HepG2 (cell line): ENCODE measurements around the gene CBX2. TPM values are rescaled to one million over a fixed set of nuclear protein-coding genes. Genes with fewer than 3 reads are reported as not detected.

ENCODE experiments used
- ATAC-seq: fragments of 200-7000 bp; cut with Tn5 transposase; 3 replicates; pipeline ENCODE4 v1.9.1; 2020; ENCODE audit warnings: mild to moderate bottlenecking, moderate library complexity
- BruUV-seq: library from RNA; stranded (reverse); fragments of 400-500 nt; replicated peaks from 2 replicates; lab custom pipeline; 2021; lab: Mats Ljungman, UMichigan
- CTCF ChIA-PET: fragments of 300-600 bp; formaldehyde crosslinking; extraction: SDS; loops from one replicate; lab custom pipeline; 2021; ENCODE audit warnings: low total read pairs, inconsistent platforms, low intra/inter-chr PET ratio; lab: Yijun Ruan, JAX
- POLR2A ChIA-PET: fragments of 350-600 bp; sonication (Branson Sonifier 250); formaldehyde crosslinking; loops from one replicate; lab custom pipeline; 2020; ENCODE audit warnings: antibody characterized with exemption, inconsistent platforms; lab: Yijun Ruan, JAX
- DNase-seq: peaks from one replicate; pipeline ENCODE4 v3.0.0-alpha.2; 2015; ENCODE audit warnings: low spot score
- FAIRE-seq: peaks from 3 replicates; lab custom pipeline; 2011; peaks lifted over from hg19 to GRCh38; lab: Jason Lieb, UNC
- H2AFZ ChIP-seq: one replicate; pipeline ENCODE4 v1.6.1; 2011; ENCODE audit warnings: low read length, inconsistent platforms
- H3K27ac ChIP-seq: fragments of 300-600 bp; 3 replicates; pipeline ENCODE4 v1.8.0; 2011; ENCODE audit warnings: mixed run types, mild to moderate bottlenecking, mixed read lengths, low read length, inconsistent platforms; ENCODE audit not compliant: insufficient read depth; ENCODE audit errors: extremely low read length
- H3K27me3 ChIP-seq, 2 experiments: fragments of 200-600 bp in 1 of 2; 2 replicates in 1 of 2; 3 replicates in 1 of 2; pipeline versions ENCODE4 v1.6.0 to v1.8.0; 2011; ENCODE audit warnings: low read length in 2 of 2, mild to moderate bottlenecking in 2 of 2, moderate library complexity in 2 of 2, inconsistent platforms in 1 of 2; ENCODE audit not compliant: insufficient read depth in 2 of 2, control insufficient read depth in 1 of 2
- H3K36me3 ChIP-seq, 2 experiments: fragments of 200-600 bp in 1 of 2; replicated peaks in 1 of 2; 2 replicates in 1 of 2; 3 replicates in 1 of 2; pipeline versions ENCODE4 v1.5.1 to v1.8.0; 2011; ENCODE audit warnings: low read length in 2 of 2, inconsistent platforms in 1 of 2; ENCODE audit not compliant: insufficient read depth in 2 of 2, control insufficient read depth in 1 of 2
- H3K4me1 ChIP-seq: 2 replicates; pipeline ENCODE4 v1.5.1; 2012; ENCODE audit warnings: low read length, inconsistent platforms; ENCODE audit not compliant: insufficient read depth
- H3K4me2 ChIP-seq: 2 replicates; pipeline ENCODE4 v1.6.0; 2011; ENCODE audit warnings: low read depth, low read length, inconsistent platforms
- H3K4me3 ChIP-seq, 3 experiments: fragments of 200-600 bp in 1 of 3; sonication (generic), shearing (Covaris generic) in 1 of 3; replicated peaks in 1 of 3; 2 replicates each; pipeline ENCODE4 v1.5.1; 2011 to 2016; ENCODE audit warnings: low read length in 3 of 3, inconsistent platforms in 2 of 3, low read depth in 2 of 3, mild to moderate bottlenecking in 2 of 3, control low read depth in 1 of 3, mixed read lengths in 1 of 3; ENCODE audit not compliant: insufficient read depth in 1 of 3
- H3K79me2 ChIP-seq: one replicate; pipeline ENCODE4 v1.6.1; 2011; ENCODE audit warnings: low read length, inconsistent platforms; ENCODE audit not compliant: insufficient read depth
- H3K9ac ChIP-seq: 2 replicates; pipeline ENCODE4 v1.6.0; 2011; ENCODE audit warnings: mild to moderate bottlenecking, low read depth, low read length, inconsistent platforms; ENCODE audit not compliant: insufficient read depth
- H3K9me3 ChIP-seq: 2 replicates; pipeline ENCODE4 v1.5.1; 2012; ENCODE audit warnings: mild to moderate bottlenecking, low read length
- H4K20me1 ChIP-seq: 2 replicates; pipeline ENCODE4 v1.6.0; 2011; ENCODE audit warnings: inconsistent platforms, mild to moderate bottlenecking, low read length, moderate library complexity; ENCODE audit not compliant: insufficient read depth
- AHR ChIP-seq: IDR thresholded peaks from 2 replicates; pipeline ENCODE4 v1.6.1; 2018; ENCODE audit warnings: missing genetic modification reagents, missing compliant biosample characterization
- CBX2 ChIP-seq, 2 experiments: fragments of 200-600 bp in 1 of 2; sonication (generic); formaldehyde crosslinking in 1 of 2; IDR thresholded peaks; 2 replicates each; pipeline versions ENCODE4 v1.7.0 to v1.8.1; 2018 to 2022; ENCODE audit warnings: low read depth in 2 of 2, low read length in 1 of 2, mild to moderate bottlenecking in 1 of 2, missing genetic modification reagents in 1 of 2
- GATAD2A ChIP-seq: IDR thresholded peaks from 2 replicates; pipeline ENCODE4 v1.6.1; 2016
- HNRNPK ChIP-seq: fragments of 200-400 bp; formaldehyde crosslinking; IDR thresholded peaks from 2 replicates; pipeline ENCODE4 v1.6.1; 2018; ENCODE audit warnings: low read length, low read depth, moderate library complexity, mild to moderate bottlenecking; ENCODE audit not compliant: poor library complexity, severe bottlenecking
- MTA1 ChIP-seq: sonication (generic); formaldehyde crosslinking; IDR thresholded peaks from 2 replicates; pipeline ENCODE4 v1.4.0; 2020; ENCODE audit warnings: missing genetic modification reagents, mild to moderate bottlenecking, borderline replicate concordance
- RXRA ChIP-seq: sonication (generic); formaldehyde crosslinking; IDR thresholded peaks from 2 replicates; pipeline ENCODE4 v1.5.1; 2020; ENCODE audit warnings: missing genetic modification reagents
- RXRB ChIP-seq: IDR thresholded peaks from 2 replicates; pipeline ENCODE4 v1.6.1; 2016; ENCODE audit warnings: borderline replicate concordance, missing genetic modification reagents, missing compliant biosample characterization
- SNAI1 ChIP-seq: sonication (generic); formaldehyde crosslinking; IDR thresholded peaks from 2 replicates; pipeline ENCODE4 v1.5.0; 2020; ENCODE audit warnings: mild to moderate bottlenecking, missing genetic modification reagents, borderline replicate concordance
- ZBTB42 ChIP-seq: sonication (generic); formaldehyde crosslinking; IDR thresholded peaks from 2 replicates; pipeline ENCODE4 v1.5.0; 2020; ENCODE audit warnings: mild to moderate bottlenecking, missing genetic modification reagents
- ZNF33B ChIP-seq: sonication (generic); formaldehyde crosslinking; IDR thresholded peaks from 2 replicates; pipeline ENCODE4 v1.5.1; 2020; ENCODE audit warnings: mild to moderate bottlenecking, missing genetic modification reagents
- ZNF530 ChIP-seq: sonication (generic); formaldehyde crosslinking; IDR thresholded peaks from 2 replicates; pipeline ENCODE4 v1.5.0; 2020; ENCODE audit warnings: low read depth, mild to moderate bottlenecking, missing genetic modification reagents
- ZSCAN22 ChIP-seq: sonication (generic); formaldehyde crosslinking; IDR thresholded peaks from 2 replicates; pipeline ENCODE4 v1.4.0; 2020; ENCODE audit warnings: mild to moderate bottlenecking, missing genetic modification reagents
- WGBS: methylation state at CpG from one replicate; pipeline ENCODE4 v1.1.6; 2017; ENCODE audit warnings: low lambda C conversion rate; 5-methylcytosine and 5-hydroxymethylcytosine counted together
- in situ Hi-C: cut with HindIII; loops from 2 replicates; pipeline ENCODE4 v1.10.0; 2017; ENCODE audit warnings: low pct_unique_long_range_greater_than_20kb; ENCODE audit not compliant: extremely low pct_ligation_motif_present
- intact Hi-C: fragments of 100-400 bp; cut with micrococcal nuclease; formaldehyde crosslinking; loops from one replicate; pipeline ENCODE4 v1.10.0; 2022; ENCODE audit not compliant: unreplicated experiment
- polyA plus RNA-seq, 8 experiments: library from polyadenylated mRNA; depleted of rRNA in 3 of 8; stranded (reverse) in 7 of 8; unstranded in 1 of 8; fragments of >200 nt; fragmentation: Illumina TruSeq in 4 of 8; extraction: Trizol in 4 of 8; gene quantifications; 2 replicates each; pipeline versions ENCODE4 v1.2.1 to v1.2.3, GENCODE V29; 2011 to 2016; ENCODE audit warnings: low read depth in 4 of 8, missing spikeins in 1 of 8, mixed read lengths in 1 of 8; ENCODE audit not compliant: insufficient read depth in 1 of 8
- total RNA-seq, 5 experiments: library from RNA; depleted of rRNA; stranded (reverse); fragments of >200 nt; fragmentation: Illumina TruSeq; extraction: Trizol; gene quantifications; 2 replicates each; pipeline ENCODE4 v1.2.3, GENCODE V29; 2016; ENCODE audit warnings: low read depth in 1 of 5
- TF ChIP-seq, protein P1 (sequence below): sonication (generic); formaldehyde crosslinking; IDR thresholded peaks from 2 replicates; pipeline ENCODE4 v1.5.0; 2020; ENCODE audit warnings: mild to moderate bottlenecking, missing genetic modification reagents, moderate library complexity
- TF ChIP-seq, protein P2 (sequence below): sonication (generic); formaldehyde crosslinking; IDR thresholded peaks from one replicate; pipeline ENCODE4 v1.5.1; 2020; ENCODE audit warnings: mild to moderate bottlenecking, missing genetic modification reagents; ENCODE audit errors: not compliant biosample characterization

CBX2 gene
- total and polyA plus RNA-seq, 2 of the 13 experiments (the other 11 are each of a cell fraction or from before 2014, with no cell fraction given), result 14.5 to 31.1 TPM

- Histone ChIP-seq H4K20me1 (no peaks in the 10 kb centered on the region), H3K27ac (no peak overlapping the region), H2AFZ (no peak overlapping the region), H3K4me3 (peak overlapping the region in 1 of 3 experiments; percentile 62; a peak in 1 of 6 replicates), H3K36me3 (peaks cover 5 to 9% of the 10 kb centered on the region in 2 experiments; a peak in 4 of 5 replicates), H3K79me2 (peaks cover 10% of the 10 kb centered on the region), H3K4me1 (peaks cover 65% of the 10 kb centered on the region), H3K9ac (no peak overlapping the region), H3K9me3 (no peaks in the 10 kb centered on the region), H3K27me3 (peaks cover 41 to 64% of the 10 kb centered on the region in 2 experiments), H3K4me2 (peak overlapping the region; percentile 92; the same call in 1 of the 2 replicates)
- no peak for DNase-seq
- FAIRE-seq, result no peak
- BruUV-seq, result no TSS peak
- ChIA-PET POLR2A (interaction anchor here (1.2 to 4.7 kb wide), 3 partner anchors 33 to 193 kb away, joined by 3 to 98 read pairs (median 40); partner anchors contain the start of gene CBX4), CTCF (interaction anchor here (1.2 kb wide), 1 partner anchor 36 kb away, joined by 3 read pairs; no protein-coding TSS in a partner anchor)
- in situ Hi-C loops (no loop called here), intact Hi-C loops (loop anchor here (5.0 kb wide), 2 partner anchors 38 to 57 kb away; partner anchors contain the start of gene CBX4)
- ATAC-seq, result no peak
- 47% methylated on average over 7 of the region's 23 CpGs for WGBS
- TF ChIP-seq RXRB (CRISPR knock-in tag), result no peak
- peak; percentile 25 for TF ChIP-seq HNRNPK
- TF ChIP-seq ZBTB42 (CRISPR knock-in tag), result 0 out of 2 replicates have a peak, but pooled peaks have one; percentile 2
- TF ChIP-seq RXRA, result peak; percentile 0; the same call in 1 of the 2 replicates
- TF ChIP-seq GATAD2A (CRISPR knock-in tag), result no peak
- TF ChIP-seq, protein P1, sequence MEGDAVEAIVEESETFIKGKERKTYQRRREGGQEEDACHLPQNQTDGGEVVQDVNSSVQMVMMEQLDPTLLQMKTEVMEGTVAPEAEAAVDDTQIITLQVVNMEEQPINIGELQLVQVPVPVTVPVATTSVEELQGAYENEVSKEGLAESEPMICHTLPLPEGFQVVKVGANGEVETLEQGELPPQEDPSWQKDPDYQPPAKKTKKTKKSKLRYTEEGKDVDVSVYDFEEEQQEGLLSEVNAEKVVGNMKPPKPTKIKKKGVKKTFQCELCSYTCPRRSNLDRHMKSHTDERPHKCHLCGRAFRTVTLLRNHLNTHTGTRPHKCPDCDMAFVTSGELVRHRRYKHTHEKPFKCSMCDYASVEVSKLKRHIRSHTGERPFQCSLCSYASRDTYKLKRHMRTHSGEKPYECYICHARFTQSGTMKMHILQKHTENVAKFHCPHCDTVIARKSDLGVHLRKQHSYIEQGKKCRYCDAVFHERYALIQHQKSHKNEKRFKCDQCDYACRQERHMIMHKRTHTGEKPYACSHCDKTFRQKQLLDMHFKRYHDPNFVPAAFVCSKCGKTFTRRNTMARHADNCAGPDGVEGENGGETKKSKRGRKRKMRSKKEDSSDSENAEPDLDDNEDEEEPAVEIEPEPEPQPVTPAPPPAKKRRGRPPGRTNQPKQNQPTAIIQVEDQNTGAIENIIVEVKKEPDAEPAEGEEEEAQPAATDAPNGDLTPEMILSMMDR, result peak; percentile 33
- TF ChIP-seq, protein P2, sequence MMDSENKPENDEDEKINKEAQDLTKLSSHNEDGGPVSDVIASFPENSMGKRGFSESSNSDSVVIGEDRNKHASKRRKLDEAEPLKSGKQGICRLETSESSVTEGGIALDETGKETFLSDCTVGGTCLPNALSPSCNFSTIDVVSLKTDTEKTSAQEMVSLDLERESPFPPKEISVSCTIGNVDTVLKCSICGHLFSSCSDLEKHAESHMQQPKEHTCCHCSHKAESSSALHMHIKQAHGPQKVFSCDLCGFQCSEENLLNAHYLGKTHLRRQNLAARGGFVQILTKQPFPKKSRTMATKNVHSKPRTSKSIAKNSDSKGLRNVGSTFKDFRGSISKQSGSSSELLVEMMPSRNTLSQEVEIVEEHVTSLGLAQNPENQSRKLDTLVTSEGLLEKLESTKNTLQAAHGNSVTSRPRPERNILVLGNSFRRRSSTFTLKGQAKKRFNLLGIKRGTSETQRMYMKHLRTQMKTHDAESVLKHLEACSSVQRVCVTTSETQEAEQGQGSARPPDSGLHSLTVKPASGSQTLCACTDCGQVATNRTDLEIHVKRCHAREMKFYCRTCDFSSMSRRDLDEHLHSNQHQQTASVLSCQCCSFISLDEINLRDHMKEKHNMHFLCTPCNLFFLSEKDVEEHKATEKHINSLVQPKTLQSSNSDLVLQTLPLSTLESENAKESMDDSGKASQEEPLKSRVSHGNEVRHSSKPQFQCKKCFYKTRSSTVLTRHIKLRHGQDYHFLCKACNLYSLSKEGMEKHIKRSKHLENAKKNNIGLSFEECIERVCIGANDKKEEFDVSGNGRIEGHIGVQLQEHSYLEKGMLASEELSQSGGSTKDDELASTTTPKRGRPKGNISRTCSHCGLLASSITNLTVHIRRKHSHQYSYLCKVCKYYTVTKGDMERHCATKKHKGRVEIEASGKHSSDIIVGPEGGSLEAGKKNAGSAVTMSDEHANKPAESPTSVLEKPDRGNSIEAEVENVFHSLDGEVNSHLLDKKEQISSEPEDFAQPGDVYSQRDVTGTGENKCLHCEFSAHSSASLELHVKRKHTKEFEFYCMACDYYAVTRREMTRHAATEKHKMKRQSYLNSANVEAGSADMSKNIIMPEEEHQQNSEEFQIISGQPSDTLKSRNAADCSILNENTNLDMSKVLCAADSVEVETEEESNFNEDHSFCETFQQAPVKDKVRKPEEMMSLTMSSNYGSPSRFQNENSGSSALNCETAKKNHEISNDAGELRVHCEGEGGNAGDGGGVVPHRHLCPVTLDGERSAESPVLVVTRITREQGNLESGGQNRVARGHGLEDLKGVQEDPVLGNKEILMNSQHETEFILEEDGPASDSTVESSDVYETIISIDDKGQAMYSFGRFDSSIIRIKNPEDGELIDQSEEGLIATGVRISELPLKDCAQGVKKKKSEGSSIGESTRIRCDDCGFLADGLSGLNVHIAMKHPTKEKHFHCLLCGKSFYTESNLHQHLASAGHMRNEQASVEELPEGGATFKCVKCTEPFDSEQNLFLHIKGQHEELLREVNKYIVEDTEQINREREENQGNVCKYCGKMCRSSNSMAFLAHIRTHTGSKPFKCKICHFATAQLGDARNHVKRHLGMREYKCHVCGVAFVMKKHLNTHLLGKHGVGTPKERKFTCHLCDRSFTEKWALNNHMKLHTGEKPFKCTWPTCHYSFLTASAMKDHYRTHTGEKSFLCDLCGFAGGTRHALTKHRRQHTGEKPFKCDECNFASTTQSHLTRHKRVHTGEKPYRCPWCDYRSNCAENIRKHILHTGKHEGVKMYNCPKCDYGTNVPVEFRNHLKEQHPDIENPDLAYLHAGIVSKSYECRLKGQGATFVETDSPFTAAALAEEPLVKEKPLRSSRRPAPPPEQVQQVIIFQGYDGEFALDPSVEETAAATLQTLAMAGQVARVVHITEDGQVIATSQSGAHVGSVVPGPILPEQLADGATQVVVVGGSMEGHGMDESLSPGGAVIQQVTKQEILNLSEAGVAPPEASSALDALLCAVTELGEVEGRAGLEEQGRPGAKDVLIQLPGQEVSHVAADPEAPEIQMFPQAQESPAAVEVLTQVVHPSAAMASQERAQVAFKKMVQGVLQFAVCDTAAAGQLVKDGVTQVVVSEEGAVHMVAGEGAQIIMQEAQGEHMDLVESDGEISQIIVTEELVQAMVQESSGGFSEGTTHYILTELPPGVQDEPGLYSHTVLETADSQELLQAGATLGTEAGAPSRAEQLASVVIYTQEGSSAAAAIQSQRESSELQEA (CRISPR knock-in tag), result no peak
- TF ChIP-seq ZNF33B (CRISPR knock-in tag), result no peak
- TF ChIP-seq AHR, result no peak
- 0 out of 2 replicates have a peak, but pooled peaks have one; percentile 79 for TF ChIP-seq CBX2 (IDR thresholded peaks at IDR 0.05; ENCODE audit: low read depth, low read length)
- TF ChIP-seq CBX2 (CRISPR knock-in tag; IDR thresholded peaks at IDR 0.05; ENCODE audit: low read depth), result 0 out of 2 replicates have a peak, but pooled peaks have one; percentile 52
- peak; percentile 25; the same call in 1 of the 2 replicates for TF ChIP-seq SNAI1
- no peak for TF ChIP-seq MTA1 (CRISPR knock-in tag)
- TF ChIP-seq ZNF530 (CRISPR knock-in tag), result no peak
- 0 out of 2 replicates have a peak, but pooled peaks have one; percentile 2 for TF ChIP-seq ZSCAN22 (CRISPR knock-in tag)
Measured at GRCh38 chr17:79799174-79799537, 21.2 kb downstream of the CBX2 start.
